HCT116 (cell line): Measurements from ENCODE around the gene ATP1B3. TPM values are rescaled to one million over a fixed set of nuclear protein-coding genes. Genes with fewer than 3 reads are reported as not detected.

Source experiments
- ATAC-seq: fragments of 200-7000 bp; cut with Tn5 transposase; 2 replicates; pipeline ENCODE4 v1.9.1; 2020; ENCODE audit warnings: mild to moderate bottlenecking, moderate library complexity
- BruUV-seq: library from RNA; stranded (reverse); fragments of 400-500 nt; replicated peaks from 2 replicates; lab custom pipeline; 2021; lab: Mats Ljungman, UMichigan
- CTCF ChIA-PET: fragments of 300-600 bp; sonication (Branson Sonifier 250); formaldehyde crosslinking; loops from one replicate; lab custom pipeline; 2021; ENCODE audit warnings: antibody characterized with exemption; lab: Charles Lee
- POLR2A ChIA-PET: fragments of 300-600, 350-600 bp; sonication (Branson Sonifier 250); formaldehyde crosslinking; loops from one replicate; lab custom pipeline; 2021; ENCODE audit warnings: antibody characterized with exemption; lab: Charles Lee
- RAD21 ChIA-PET, 2 experiments: fragments of 300-600 bp; sonication (Branson Sonifier 250); formaldehyde crosslinking; loops; one replicate each; lab custom pipeline; 2023; ENCODE audit warnings: low total read pairs in 2 of 2; ENCODE audit not compliant: uncharacterized antibody in 2 of 2, unreplicated experiment in 2 of 2, low non-redundant PET in 1 of 2; lab: Charles Lee
- DNase-seq: peaks from one replicate; pipeline ENCODE4 v3.0.0-alpha.2; 2010; ENCODE audit warnings: low read depth, low spot score
- H2AFZ ChIP-seq: fragments of 200-600 bp; shearing (Covaris generic), sonication (generic); 2 replicates; pipeline ENCODE4 v1.6.1; 2017; ENCODE audit warnings: low read depth, mixed run types, mixed read lengths, antibody characterized with exemption, low read length; ENCODE audit not compliant: poor library complexity, severe bottlenecking
- H3K27ac ChIP-seq: 2 replicates; pipeline ENCODE4 v1.5.1; 2012; ENCODE audit warnings: low read depth, low read length
- H3K27me3 ChIP-seq: fragments of 200-600 bp; sonication (generic); 2 replicates; pipeline ENCODE4 v1.6.1; 2016; ENCODE audit warnings: mixed run types, low read length, mixed read lengths; ENCODE audit not compliant: insufficient read depth
- H3K36me3 ChIP-seq, 2 experiments: fragments of 200-500 bp in 1 of 2; fragments of 200-600 bp in 1 of 2; sonication (Bioruptor generic) in 1 of 2; sonication (generic) in 1 of 2; 2 replicates each; pipeline versions ENCODE4 v1.5.1 to v1.6.1; 2014 to 2016; ENCODE audit warnings: low read length in 2 of 2, inconsistent platforms in 1 of 2, mixed read lengths in 1 of 2, mixed run types in 1 of 2; ENCODE audit not compliant: insufficient read depth in 2 of 2, control insufficient read depth in 1 of 2
- H3K4me1 ChIP-seq, 2 experiments: fragments of 200-600 bp in 1 of 2; sonication (generic) in 1 of 2; 2 replicates each; pipeline versions ENCODE4 v1.5.1 to v1.6.1; 2012 to 2017; ENCODE audit warnings: low read length in 2 of 2, inconsistent platforms in 1 of 2, mild to moderate bottlenecking in 1 of 2, mixed read lengths in 1 of 2, mixed run types in 1 of 2, moderate library complexity in 1 of 2; ENCODE audit not compliant: insufficient read depth in 2 of 2, control insufficient read depth in 1 of 2
- H3K4me2 ChIP-seq: fragments of 200-600 bp; sonication (generic); 2 replicates; pipeline ENCODE4 v1.6.1; 2017; ENCODE audit warnings: mixed run types, low read length, mixed read lengths
- H3K4me3 ChIP-seq, 2 experiments: fragments of 200-600 bp in 1 of 2; sonication (generic) in 1 of 2; replicated peaks in 1 of 2; 2 replicates each; pipeline ENCODE4 v1.5.1; 2011 to 2016; ENCODE audit warnings: low read length in 2 of 2, control low read depth in 1 of 2, low read depth in 1 of 2, mild to moderate bottlenecking in 1 of 2, mixed read lengths in 1 of 2, mixed run types in 1 of 2
- H3K79me2 ChIP-seq: fragments of 200-600 bp; sonication (generic); 2 replicates; pipeline ENCODE4 v1.6.1; 2017; ENCODE audit warnings: mild to moderate bottlenecking, mixed run types, low read length, moderate library complexity, mixed read lengths; ENCODE audit not compliant: insufficient read depth
- H3K9ac ChIP-seq: fragments of 200-600 bp; sonication (generic); 2 replicates; pipeline ENCODE4 v1.6.1; 2016; ENCODE audit warnings: low read length, mixed read lengths
- H3K9me2 ChIP-seq: fragments of 200-600 bp; sonication (generic), shearing (Covaris generic); 2 replicates; pipeline ENCODE4 v1.6.1; 2017; ENCODE audit warnings: mixed run types, mild to moderate bottlenecking, moderate library complexity; ENCODE audit not compliant: insufficient read depth
- H3K9me3 ChIP-seq, 2 experiments: fragments of 200-500 bp in 1 of 2; fragments of 200-600 bp in 1 of 2; sonication (Bioruptor generic) in 1 of 2; sonication (generic) in 1 of 2; 2 replicates each; pipeline ENCODE4 v1.6.1; 2014 to 2017; ENCODE audit warnings: low read length in 2 of 2, mixed read lengths in 2 of 2, inconsistent platforms in 1 of 2, low read depth in 1 of 2, mild to moderate bottlenecking in 1 of 2, mixed run types in 1 of 2, moderate library complexity in 1 of 2; ENCODE audit not compliant: control insufficient read depth in 1 of 2, insufficient read depth in 1 of 2
- H4K20me1 ChIP-seq: fragments of 200-600 bp; sonication (generic), shearing (Covaris generic); 2 replicates; pipeline ENCODE4 v1.6.1; 2017; ENCODE audit warnings: mixed run types, mild to moderate bottlenecking, moderate library complexity; ENCODE audit not compliant: insufficient read depth
- ATF3 ChIP-seq: IDR thresholded peaks from 2 replicates; pipeline ENCODE4 v1.6.1; 2012
- CBX3 ChIP-seq: IDR thresholded peaks from 2 replicates; pipeline ENCODE4 v1.6.1; 2012; ENCODE audit warnings: low read depth
- CTCF ChIP-seq, 3 experiments: fragments of 200-600 bp in 1 of 3; sonication (generic) in 1 of 3; IDR thresholded peaks in 2 of 3; conservative IDR thresholded peaks in 1 of 3; 2 replicates each; pipeline ENCODE4 v1.5.1; 2012 to 2017; ENCODE audit warnings: low read depth in 2 of 3, low read length in 2 of 3, antibody characterized with exemption in 1 of 3, borderline replicate concordance in 1 of 3, control low read depth in 1 of 3, mild to moderate bottlenecking in 1 of 3, mixed read lengths in 1 of 3, mixed run types in 1 of 3, moderate library complexity in 1 of 3; ENCODE audit not compliant: insufficient read depth in 1 of 3
- EGR1 ChIP-seq: IDR thresholded peaks from 2 replicates; pipeline ENCODE4 v1.6.1; 2012; ENCODE audit warnings: low read depth
- ELF1 ChIP-seq: IDR thresholded peaks from 2 replicates; pipeline ENCODE4 v1.6.1; 2012; ENCODE audit warnings: low read depth, borderline replicate concordance
- EZH2 ChIP-seq: fragments of 200-600 bp; sonication (generic); IDR thresholded peaks from 2 replicates; pipeline ENCODE4 v1.6.1; 2017; ENCODE audit warnings: antibody characterized with exemption, mixed run types
- FOSL1 ChIP-seq: IDR thresholded peaks from 2 replicates; pipeline ENCODE4 v1.6.1; 2012; ENCODE audit warnings: low read depth
- JUND ChIP-seq: IDR thresholded peaks from 2 replicates; pipeline ENCODE4 v1.6.1; 2012
- MAX ChIP-seq: IDR thresholded peaks from 2 replicates; pipeline ENCODE4 v1.6.1; 2012
- POLR2A ChIP-seq: IDR thresholded peaks from 2 replicates; pipeline ENCODE4 v1.7.0; 2011; ENCODE audit warnings: borderline replicate concordance; ENCODE audit not compliant: insufficient read depth, insufficient read length; ENCODE audit errors: extremely low read depth
- RAD21 ChIP-seq: IDR thresholded peaks from 2 replicates; pipeline ENCODE4 v1.6.1; 2012; ENCODE audit warnings: low read depth, mild to moderate bottlenecking
- SIN3A ChIP-seq: IDR thresholded peaks from 2 replicates; pipeline ENCODE4 v1.6.1; 2012; ENCODE audit warnings: low read depth
- SP1 ChIP-seq: IDR thresholded peaks from 2 replicates; pipeline ENCODE4 v1.6.1; 2012; ENCODE audit warnings: low read depth
- SRF ChIP-seq: IDR thresholded peaks from 2 replicates; pipeline ENCODE4 v1.6.1; 2012; ENCODE audit warnings: low read depth
- TCF7L2 ChIP-seq: IDR thresholded peaks from 2 replicates; pipeline ENCODE4 v1.7.0; 2011; ENCODE audit warnings: borderline replicate concordance, inconsistent platforms; ENCODE audit not compliant: insufficient read depth, insufficient read length; ENCODE audit errors: extremely low read depth
- ZFX ChIP-seq: fragments of 450-650 bp; IDR thresholded peaks from 2 replicates; pipeline ENCODE4 v1.6.1; 2017
- ZNF274 ChIP-seq: fragments of 200-500 bp; sonication (Bioruptor generic); IDR thresholded peaks from 2 replicates; pipeline ENCODE4 v1.6.1; 2014; ENCODE audit warnings: mild to moderate bottlenecking, low read depth, low read length, inconsistent platforms
- intact Hi-C: fragments of 100-400 bp; cut with micrococcal nuclease; formaldehyde crosslinking; loops from 2 replicates; pipeline ENCODE4 v1.10.0; 2022
- total RNA-seq: library from RNA; stranded (reverse); gene quantifications from one replicate; pipeline ENCODE4 v1.2.1, GENCODE V29; 2021; ENCODE audit not compliant: unreplicated experiment
- TF ChIP-seq, protein P1 (sequence below): IDR thresholded peaks from 2 replicates; pipeline ENCODE4 v1.6.1; 2012; ENCODE audit warnings: low read depth

ATP1B3 gene
- total RNA-seq, 1 experiment from 2014 or later = 147 TPM

DNA sequence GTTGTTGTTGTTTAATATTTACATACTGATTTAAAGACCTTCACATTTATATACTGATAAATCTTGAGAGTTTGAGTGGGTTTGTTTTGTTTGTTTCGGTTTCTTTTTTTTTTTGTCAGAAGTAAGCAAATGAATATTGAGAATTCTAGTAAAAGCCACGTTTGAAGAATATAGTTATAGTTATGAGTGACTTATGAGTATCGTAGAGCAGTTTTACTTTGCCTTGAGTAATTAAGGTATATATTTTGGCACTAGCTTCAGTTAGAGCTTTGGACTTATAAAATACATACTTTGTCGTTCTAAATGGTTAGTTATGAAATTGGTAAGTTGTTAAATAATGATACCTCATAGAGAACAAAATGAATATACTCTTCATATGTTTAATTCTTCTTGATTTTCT lies 27.8 kb downstream of the ATP1B3 start:
- Histone ChIP-seq H3K27me3 (no peaks in the 10 kb centered on the region), H3K9me2 (no peaks in the 10 kb centered on the region), H3K9me3 (peaks cover 4 to 10% of the 10 kb centered on the region in 2 experiments; a peak in 1 of 4 replicates), H2AFZ (no peak overlapping the region), H3K79me2 (peaks cover 72% of the 10 kb centered on the region), H4K20me1 (peaks cover 8% of the 10 kb centered on the region; the same call in 1 of the 2 replicates), H3K4me3 (no peak overlapping the region), H3K4me2 (no peak overlapping the region), H3K4me1 (no peaks in the 10 kb centered on the region), H3K27ac (no peak overlapping the region), H3K9ac (no peak overlapping the region), H3K36me3 (peaks cover 38 to 42% of the 10 kb centered on the region in 2 experiments)
- CTCF ChIA-PET = no interaction called here
- DNase-seq (no peak), ATAC-seq (no peak)
- BruUV-seq = no TSS peak
- RAD21 ChIA-PET = no interaction called here
- POLR2A ChIA-PET = no interaction called here
- intact Hi-C loops = no loop called here
- no peak for TF ChIP-seq EGR1
- no peak for TF ChIP-seq EZH2
- TF ChIP-seq ATF3 = no peak
- TF ChIP-seq RAD21 = no peak
- no peak for TF ChIP-seq ZFX
- no peak for TF ChIP-seq FOSL1
- no peak for TF ChIP-seq MAX
- TF ChIP-seq SRF = no peak
- TF ChIP-seq POLR2A = no peak
- TF ChIP-seq SP1 = no peak
- TF ChIP-seq JUND = no peak
- no peak for TF ChIP-seq TCF7L2
- no peak for TF ChIP-seq CBX3
- no peak for TF ChIP-seq ELF1
- TF ChIP-seq, protein P1, sequence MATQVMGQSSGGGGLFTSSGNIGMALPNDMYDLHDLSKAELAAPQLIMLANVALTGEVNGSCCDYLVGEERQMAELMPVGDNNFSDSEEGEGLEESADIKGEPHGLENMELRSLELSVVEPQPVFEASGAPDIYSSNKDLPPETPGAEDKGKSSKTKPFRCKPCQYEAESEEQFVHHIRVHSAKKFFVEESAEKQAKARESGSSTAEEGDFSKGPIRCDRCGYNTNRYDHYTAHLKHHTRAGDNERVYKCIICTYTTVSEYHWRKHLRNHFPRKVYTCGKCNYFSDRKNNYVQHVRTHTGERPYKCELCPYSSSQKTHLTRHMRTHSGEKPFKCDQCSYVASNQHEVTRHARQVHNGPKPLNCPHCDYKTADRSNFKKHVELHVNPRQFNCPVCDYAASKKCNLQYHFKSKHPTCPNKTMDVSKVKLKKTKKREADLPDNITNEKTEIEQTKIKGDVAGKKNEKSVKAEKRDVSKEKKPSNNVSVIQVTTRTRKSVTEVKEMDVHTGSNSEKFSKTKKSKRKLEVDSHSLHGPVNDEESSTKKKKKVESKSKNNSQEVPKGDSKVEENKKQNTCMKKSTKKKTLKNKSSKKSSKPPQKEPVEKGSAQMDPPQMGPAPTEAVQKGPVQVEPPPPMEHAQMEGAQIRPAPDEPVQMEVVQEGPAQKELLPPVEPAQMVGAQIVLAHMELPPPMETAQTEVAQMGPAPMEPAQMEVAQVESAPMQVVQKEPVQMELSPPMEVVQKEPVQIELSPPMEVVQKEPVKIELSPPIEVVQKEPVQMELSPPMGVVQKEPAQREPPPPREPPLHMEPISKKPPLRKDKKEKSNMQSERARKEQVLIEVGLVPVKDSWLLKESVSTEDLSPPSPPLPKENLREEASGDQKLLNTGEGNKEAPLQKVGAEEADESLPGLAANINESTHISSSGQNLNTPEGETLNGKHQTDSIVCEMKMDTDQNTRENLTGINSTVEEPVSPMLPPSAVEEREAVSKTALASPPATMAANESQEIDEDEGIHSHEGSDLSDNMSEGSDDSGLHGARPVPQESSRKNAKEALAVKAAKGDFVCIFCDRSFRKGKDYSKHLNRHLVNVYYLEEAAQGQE = no peak
- TF ChIP-seq ZNF274 = no peak
- TF ChIP-seq SIN3A = no peak
- no peak for TF ChIP-seq CTCF (IDR thresholded peaks at IDR 0.05 in 2 of 3, conservative IDR thresholded peaks at IDR 0.05 in 1 of 3; ENCODE audit: borderline replicate concordance in 1 of 3, insufficient read depth in 1 of 3, low read depth in 2 of 3, low read length in 2 of 3)
